Measurements from ENCODE around the gene DDX28.
"Not testable (repeated sequence)": the region's sequence is repeated elsewhere in the genome, so short reads cannot be mapped to it uniquely, and the experiment has no call there.

The DDX28 gene

GRCh38 chr16:68037841-68038597 lies 15.0 kb upstream of the DDX28 start:
- DNase-seq (ENCODE audit: low spot score) = no peak

GRCh38 chr16:68035227-68035626 lies 12.2 kb upstream of the DDX28 start:
- no peak for DNase-seq (ENCODE audit: low spot score)

GRCh38 chr16:68033101-68033500 lies 10.1 kb upstream of the DDX28 start:
- no peak for DNase-seq (ENCODE audit: low spot score)

GRCh38 chr16:68031951-68032350 lies 8.9 kb upstream of the DDX28 start:
- no peak for DNase-seq (ENCODE audit: low spot score)

DNA sequence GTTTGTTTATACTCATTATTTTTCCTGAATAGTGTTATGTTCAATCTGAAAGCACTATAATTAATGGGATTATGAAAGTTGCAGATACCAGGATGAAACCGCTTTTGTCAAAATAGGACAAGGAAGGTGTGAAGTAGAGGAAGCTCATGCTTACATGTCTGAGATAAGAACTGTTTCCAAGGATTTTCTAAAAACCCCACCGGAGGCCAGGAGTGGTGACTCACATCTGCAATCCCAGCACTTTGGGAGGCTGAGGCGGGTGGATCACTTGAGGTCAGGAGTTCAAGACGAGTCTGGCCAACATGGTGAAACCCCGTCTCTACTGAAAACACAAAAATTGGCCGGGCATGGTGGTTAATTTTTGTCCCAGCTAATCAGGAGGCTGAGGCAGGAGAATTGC lies 7.1 kb upstream of the DDX28 start:
- DNase-seq (ENCODE audit: low spot score) = not testable (repeated sequence)

DNA sequence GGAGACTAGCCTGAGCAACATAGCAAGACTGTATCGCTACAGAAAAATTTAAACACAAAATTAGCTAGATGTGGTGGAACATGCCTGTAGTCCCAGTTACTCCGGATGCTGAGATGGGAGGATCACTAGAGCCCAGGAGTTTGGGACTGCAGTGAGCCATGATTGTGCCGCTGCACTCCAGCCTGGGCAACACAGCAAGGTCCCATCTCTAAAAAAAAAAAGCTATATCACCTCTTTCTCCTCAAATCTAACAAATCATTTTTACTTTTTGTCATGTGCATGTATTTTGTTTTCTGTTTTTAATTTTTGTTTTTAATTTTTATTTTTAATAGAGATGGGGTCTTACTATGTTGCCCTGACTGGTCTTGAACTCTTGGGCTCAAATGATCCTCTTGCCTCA lies 6.0 kb upstream of the DDX28 start:
- DNase-seq (ENCODE audit: low spot score) = no peak

DNA sequence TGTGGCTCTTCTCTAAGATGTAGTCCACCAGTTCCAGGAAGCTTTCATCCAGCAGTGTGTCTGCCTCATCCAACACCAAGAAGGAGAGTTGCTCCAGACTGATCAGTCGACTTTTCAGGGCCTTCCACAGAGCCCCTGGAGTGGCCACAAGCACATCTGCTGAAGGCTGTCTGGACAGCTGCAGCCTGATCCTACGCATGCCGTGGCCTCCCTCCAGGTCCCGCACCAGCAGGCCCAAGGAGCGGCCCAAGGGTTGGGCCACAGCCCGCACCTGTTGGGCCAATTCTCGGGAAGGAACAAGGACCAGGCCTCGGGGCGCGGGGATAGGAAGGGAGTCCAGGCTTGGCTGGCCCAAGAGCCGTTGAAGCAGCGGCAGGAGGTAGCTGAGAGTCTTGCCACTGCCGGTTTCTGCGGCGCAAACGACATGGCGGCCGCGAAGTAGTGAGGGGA lies 729 bp downstream of the DDX28 start:
- no peak for DNase-seq (ENCODE audit: low spot score)

GRCh38 chr16:68021490-68021889 lies 1.5 kb downstream of the DDX28 start:
- DNase-seq (ENCODE audit: low spot score) = no peak

- DNase-seq (ENCODE audit: low spot score) = no peak
Observed at GRCh38 chr16:68019167-68019680, 3.8 kb downstream of the DDX28 start.

DNA sequence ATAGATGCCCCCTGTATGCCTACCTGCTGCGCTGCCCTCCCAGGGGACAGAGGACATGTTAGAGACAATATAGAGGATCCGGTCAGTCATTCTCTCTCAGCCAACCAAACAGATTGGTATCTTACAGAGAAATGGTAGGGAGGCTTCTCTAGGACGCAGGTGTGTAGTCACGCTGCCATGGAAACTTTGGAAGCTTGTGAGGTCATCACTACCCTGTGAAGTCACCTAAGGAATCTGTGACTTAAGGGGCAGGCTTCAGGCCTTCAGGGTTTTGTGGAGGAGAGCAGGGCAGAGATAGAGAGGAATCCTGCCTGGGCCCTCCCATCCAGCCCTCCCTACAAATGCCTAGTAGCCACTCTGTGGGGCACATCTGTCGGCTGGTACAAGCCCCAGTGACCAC lies 7.4 kb downstream of the DDX28 start, which contains the start of gene DPEP2NB:
Gene DPEP2NB, minus strand, starts transcription at position 231 of the 400 bp plus-strand sequence. Its CDS starts 141 bp downstream, at position 90.
- DNase-seq (ENCODE audit: low spot score) = no peak

DNA sequence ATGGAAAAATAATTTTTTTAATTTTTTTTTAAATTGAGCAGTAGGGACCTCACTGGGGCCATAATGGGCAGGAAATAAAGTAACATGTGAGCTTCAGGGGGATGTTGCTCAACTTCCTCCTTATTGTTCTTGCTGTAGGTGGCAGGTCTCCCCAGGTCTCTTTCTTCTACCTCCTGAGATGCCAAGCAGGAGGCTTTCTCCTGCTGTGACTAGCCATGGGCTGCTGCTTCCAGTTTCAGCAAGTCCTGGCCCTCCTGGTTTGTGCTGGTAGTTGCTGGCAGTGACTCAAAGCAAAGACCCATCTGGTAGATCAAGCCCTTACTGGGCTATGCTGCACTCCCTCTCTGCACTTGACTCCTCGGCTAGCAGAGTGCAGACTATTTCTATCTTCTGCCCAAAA lies 9.6 kb downstream of the DDX28 start:
- DNase-seq (ENCODE audit: low spot score) = no peak

- DNase-seq (ENCODE audit: low spot score) = not testable (repeated sequence)
Observed at GRCh38 chr16:68009872-68010271, 13.2 kb downstream of the DDX28 start.

DNA sequence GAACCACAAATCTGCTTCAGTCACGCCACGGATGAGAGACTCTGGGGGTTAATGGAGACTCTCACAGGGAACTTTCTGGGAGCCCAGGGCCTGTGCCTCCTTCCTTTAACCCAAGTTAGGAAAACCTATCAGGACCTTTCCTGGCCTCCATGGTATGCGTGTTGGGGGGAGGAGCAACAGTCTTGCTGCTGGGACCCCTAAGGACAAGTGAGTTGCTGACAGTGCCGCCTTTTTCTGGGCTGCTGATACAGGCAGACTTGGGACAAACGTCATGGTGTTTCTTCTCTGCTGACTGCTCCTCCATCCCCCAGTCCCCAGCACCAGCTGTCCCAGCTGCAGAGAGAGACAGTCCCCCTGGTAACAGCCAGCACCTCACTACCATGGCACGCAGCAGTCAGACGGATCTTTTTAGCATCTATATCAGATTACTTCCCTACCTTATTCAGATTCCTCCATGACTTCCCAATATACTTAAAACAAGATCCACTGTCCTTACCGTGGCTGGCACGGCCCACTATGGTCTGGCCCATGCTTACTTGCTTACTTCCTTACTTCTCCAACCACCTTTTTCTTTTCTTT lies 13.8 kb downstream of the DDX28 start:
- DNase-seq (ENCODE audit: low spot score) = no peak

DNA sequence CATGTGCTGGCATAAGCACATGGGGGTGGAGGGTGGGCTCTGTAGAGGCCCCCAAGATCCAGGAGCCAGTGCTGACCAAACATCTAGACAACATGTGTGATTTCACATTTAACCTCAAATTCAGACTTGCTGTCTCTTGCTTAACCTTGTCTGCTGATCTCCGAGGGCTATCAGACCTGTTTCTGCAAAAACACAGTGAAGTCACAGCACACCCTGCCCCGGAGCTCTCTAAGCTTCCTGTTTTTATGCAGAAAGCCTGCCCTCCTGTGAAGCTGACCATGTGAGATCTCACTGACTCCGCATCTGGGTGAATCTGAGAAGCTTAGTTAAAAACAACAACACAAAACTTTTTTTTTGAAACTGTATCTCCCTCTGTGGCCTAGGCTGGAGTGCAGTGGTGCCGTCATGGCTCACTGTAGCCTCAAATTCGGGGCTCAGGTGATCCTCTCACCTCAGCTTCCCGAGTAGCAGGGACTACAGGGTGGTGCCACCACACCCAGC lies 17.2 kb downstream of the DDX28 start:
- DNase-seq (ENCODE audit: low spot score) = no peak

DNA sequence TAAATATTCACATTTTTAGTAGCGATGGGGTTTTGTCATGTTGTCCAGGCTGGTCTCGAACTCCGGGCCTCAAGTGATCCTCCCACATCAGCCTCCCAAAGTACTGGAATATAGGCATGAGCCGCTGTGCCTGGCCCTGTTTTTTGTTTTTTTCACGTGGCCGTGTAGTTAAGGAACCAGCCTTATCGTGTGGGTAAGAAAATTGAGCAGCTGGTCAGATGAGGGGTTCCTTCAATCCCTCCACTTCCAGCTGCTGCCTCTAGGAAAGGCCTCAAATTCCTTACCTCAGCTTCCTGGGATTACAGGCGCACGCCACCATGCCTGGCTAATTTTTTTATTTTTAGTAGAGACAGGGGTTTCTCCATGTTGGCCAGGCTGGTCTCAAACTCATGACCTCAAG lies 17.8 kb downstream of the DDX28 start:
- no peak for DNase-seq (ENCODE audit: low spot score)

DNA sequence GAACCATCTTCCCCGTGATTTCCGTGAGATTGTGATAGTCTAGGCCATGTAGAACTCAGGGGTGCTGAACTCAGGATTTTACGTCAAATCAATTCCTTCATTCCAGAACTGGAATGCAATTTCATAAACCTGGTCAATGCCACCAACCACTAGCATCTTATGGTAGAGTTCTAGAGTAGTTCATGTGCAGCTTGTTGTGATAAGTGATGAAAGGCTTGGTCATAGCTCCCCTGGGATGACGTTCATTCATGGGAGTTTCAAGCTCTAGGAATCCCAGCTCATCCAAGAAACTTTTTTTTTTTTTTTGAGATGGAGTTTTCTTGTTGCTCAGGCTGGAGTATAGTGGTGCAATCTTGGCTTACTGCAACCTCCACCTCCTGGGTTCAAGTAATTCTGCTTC lies 20.0 kb downstream of the DDX28 start:
- no peak for DNase-seq (ENCODE audit: low spot score)

GRCh38 chr16:68000450-68000849 lies 22.6 kb downstream of the DDX28 start:
- DNase-seq (ENCODE audit: low spot score) = no peak

DNA sequence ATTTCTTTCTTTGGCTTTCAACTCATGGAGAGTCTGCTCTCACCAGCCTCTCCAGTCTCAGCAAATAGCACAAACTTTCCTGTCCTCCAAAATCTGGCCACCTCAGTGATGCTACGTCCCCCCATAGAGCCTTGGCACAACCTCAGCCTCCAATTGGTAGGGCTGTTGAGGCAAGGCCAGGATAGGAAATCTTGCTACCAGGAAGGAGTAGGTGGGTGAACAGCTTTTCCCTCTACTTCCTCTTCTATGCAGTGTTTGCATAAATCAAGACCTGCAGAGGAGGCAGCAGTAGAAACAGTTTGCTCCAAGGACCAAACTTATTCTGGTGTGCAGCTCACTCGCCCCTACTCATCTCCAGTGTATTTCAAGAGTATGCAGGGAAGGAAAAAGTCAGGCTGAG lies 23.0 kb downstream of the DDX28 start:
- DNase-seq (ENCODE audit: low spot score) = no peak

DNA sequence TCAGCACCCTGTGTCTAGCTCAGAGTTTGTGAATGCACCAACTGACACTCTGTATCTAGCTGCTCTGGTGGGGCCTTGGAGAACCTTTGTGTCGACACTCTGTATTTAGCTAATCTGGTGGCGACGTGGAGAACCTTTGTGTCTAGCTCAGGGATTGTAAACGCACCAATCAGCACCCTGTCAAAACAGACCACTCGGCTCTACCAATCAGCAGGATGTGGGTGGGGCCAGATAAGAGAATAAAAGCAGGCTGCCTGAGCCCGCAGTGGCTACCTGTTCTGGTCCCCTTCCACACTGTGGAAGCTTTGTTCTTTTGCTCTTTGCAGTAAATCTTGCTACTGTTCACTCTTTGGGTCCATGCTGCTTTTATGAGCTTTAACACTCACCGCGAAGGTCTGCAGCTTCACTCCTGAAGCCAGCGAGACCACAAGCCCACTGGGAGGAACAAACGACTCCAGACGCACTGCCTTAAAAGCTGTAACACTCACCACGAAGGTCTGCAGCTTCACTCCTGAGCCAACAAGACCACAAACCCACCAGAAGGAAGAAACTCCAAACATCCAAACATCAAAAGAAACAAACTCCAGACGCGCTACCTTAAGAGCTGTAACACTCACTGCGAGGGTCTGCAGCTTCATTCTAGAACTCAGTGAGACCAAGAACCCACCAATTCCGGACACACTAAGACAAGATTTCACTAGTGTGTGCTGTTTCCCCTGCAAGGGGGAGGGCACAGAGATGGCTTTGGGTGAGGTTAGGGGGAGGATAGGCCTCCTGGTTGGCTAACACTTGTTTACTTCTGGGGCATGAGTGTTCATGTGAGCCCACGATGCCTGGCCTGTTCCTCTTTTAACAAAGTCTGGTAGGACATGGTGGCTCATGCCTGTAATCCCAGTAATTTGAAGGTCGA lies 24.0 kb downstream of the DDX28 start, which contains the start of gene DPEP2:
Gene DPEP2, minus strand, starts transcription at position 706 of the 910 bp plus-strand sequence. CDS start 6,272 bp downstream, outside the sequence.
- DNase-seq (ENCODE audit: low spot score) = not testable (repeated sequence)

DNA sequence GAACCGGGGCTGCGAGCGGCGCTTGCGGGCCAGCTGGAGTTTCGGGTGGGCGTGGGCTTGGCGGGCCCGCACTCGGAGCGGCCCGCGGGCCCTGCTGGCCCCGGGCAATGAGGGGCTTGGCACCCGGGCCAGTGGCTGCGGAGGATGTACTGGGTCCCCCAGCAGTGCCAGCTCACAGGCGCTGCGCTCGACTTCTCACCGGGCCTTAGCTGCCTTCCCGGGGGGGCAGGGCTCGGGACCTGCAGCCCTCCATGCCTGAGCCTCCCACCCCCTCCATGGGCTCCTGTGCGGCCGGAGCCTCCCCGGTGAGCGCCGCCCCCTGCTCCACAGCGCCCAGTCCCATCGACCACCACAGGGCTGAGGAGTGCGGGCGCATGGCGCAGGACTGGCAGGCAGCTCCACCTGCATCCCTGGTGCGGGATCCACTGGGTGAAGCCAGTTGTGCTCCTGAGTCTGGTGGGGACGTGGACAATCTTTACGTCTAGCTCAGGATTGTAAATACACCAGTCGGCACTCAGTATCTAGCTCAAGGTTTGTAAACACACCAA lies 24.7 kb downstream of the DDX28 start:
- DNase-seq (ENCODE audit: low spot score) = not testable (repeated sequence)

- no peak for DNase-seq (ENCODE audit: low spot score)
Observed at GRCh38 chr16:67996666-67997065, 26.4 kb downstream of the DDX28 start.

DNA sequence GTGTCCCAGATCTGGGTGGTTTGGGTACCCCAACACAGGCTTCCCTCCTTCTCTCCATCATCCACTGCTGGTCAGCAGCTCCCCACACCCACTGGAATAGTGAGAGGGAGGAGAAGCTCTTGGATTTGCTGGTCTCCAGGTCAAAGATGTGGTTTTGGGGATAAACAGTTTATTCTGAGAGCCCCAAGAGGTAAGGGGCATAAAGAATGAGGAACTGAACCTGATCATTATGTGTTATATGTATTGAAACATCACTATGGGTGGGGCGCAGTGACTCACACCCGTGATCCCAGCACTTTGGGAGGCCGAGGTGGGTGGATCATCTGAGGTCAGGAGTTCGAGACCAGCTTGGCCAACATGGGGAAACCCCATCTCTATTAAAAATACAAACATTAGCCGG lies 27.6 kb downstream of the DDX28 start:
- DNase-seq (ENCODE audit: low spot score) = no peak
